ENCODE data around the gene NDUFA11.

The NDUFA11 gene

GRCh38 chr19:5903056-5903623 lies 450 bp downstream of the NDUFA11 start:
- no peak for DNase-seq (ENCODE audit: low read depth)
- TF ChIP-seq CTCF (IDR thresholded peaks at IDR 0.05; ENCODE audit: low read depth, low read length, missing control alignments) = no peak
- peak overlapping the region; percentile 84 for H3K4me3 ChIP-seq (ENCODE audit: low read depth, low read length)

- no peak for TF ChIP-seq CTCF (IDR thresholded peaks at IDR 0.05; ENCODE audit: low read depth, low read length, missing control alignments)
- no peak for DNase-seq (ENCODE audit: low read depth)
- H3K4me3 ChIP-seq (ENCODE audit: low read depth, low read length) = no peak overlapping the region
Measured at GRCh38 chr19:5900976-5901375, 2.6 kb downstream of the NDUFA11 start.

GRCh38 chr19:5899728-5900526 lies 3.7 kb downstream of the NDUFA11 start:
- no peak for DNase-seq (ENCODE audit: low read depth)
- TF ChIP-seq CTCF (IDR thresholded peaks at IDR 0.05; ENCODE audit: low read depth, low read length, missing control alignments) = no peak
- no peak overlapping the region for H3K4me3 ChIP-seq (ENCODE audit: low read depth, low read length)

GRCh38 chr19:5897189-5897969 lies 6.2 kb downstream of the NDUFA11 start:
- H3K4me3 ChIP-seq (ENCODE audit: low read depth, low read length) = no peak overlapping the region
- DNase-seq (ENCODE audit: low read depth) = no peak
- TF ChIP-seq CTCF (IDR thresholded peaks at IDR 0.05; ENCODE audit: low read depth, low read length, missing control alignments) = no peak

- TF ChIP-seq CTCF (IDR thresholded peaks at IDR 0.05; ENCODE audit: low read depth, low read length, missing control alignments) = no peak
- no peak overlapping the region for H3K4me3 ChIP-seq (ENCODE audit: low read depth, low read length)
- DNase-seq (ENCODE audit: low read depth) = no peak
Measured at GRCh38 chr19:5896365-5897076, 7.1 kb downstream of the NDUFA11 start.

- TF ChIP-seq CTCF (IDR thresholded peaks at IDR 0.05; ENCODE audit: low read depth, low read length, missing control alignments) = no peak
- H3K4me3 ChIP-seq (ENCODE audit: low read depth, low read length) = no peak overlapping the region
- no peak for DNase-seq (ENCODE audit: low read depth)
Measured at GRCh38 chr19:5895890-5896289, 7.7 kb downstream of the NDUFA11 start.

All from GM12864 (cell line).